Left lung (tissue), 10 donors: ENCODE results near the gene ICA1. TPM values are rescaled to one million over a fixed set of nuclear protein-coding genes. Genes with fewer than 3 reads are reported as not detected.

ENCODE experiments used
- ATAC-seq: fragments of 200-7000 bp; cut with Tn5 transposase; one replicate; pipeline ENCODE4 v1.9.1; 2020; ENCODE audit warnings: moderate library complexity
- DNase-seq, 4 donors: peaks; one replicate each; pipeline ENCODE4 v3.0.0-alpha.2; 2013 to 2020
- H3K27ac ChIP-seq, 2 donors: fragments of 200-600 bp; sonication (generic) in 1 of 2; one replicate each; pipeline versions ENCODE4 v1.5.0 to v1.8.0; 2020 to 2021
- H3K27me3 ChIP-seq, 2 donors: fragments of 200-600 bp; sonication (generic) in 1 of 2; one replicate each; pipeline versions ENCODE4 v1.5.0 to v1.8.0; 2020 to 2021
- H3K36me3 ChIP-seq, 2 donors: fragments of 200-600 bp; sonication (generic) in 1 of 2; one replicate each; pipeline versions ENCODE4 v1.5.0 to v1.8.0; 2020 to 2021
- H3K4me1 ChIP-seq, 2 donors: fragments of 200-600 bp; one replicate each; pipeline ENCODE4 v1.8.0; 2021
- H3K4me3 ChIP-seq, 2 donors: fragments of 200-600 bp; sonication (generic) in 1 of 2; one replicate each; pipeline versions ENCODE4 v1.5.0 to v1.8.0; 2020 to 2021; ENCODE audit warnings: mild to moderate bottlenecking in 1 of 2
- H3K9me3 ChIP-seq, 2 donors: fragments of 200-600 bp; sonication (generic) in 1 of 2; one replicate each; pipeline versions ENCODE4 v1.5.0 to v1.8.0; 2020 to 2021
- intact Hi-C, 2 donors: fragments of 100-400 bp; cut with DNase I; formaldehyde crosslinking; loops; one replicate each; pipeline versions ENCODE4 v1.11.2 to v1.14.2; 2022
- polyA plus RNA-seq, 6 donors: library from polyadenylated mRNA; unstranded; fragments of 120-200 nt; gene quantifications; one replicate each; pipeline ENCODE4 v1.2.1, GENCODE V29; 2013; ENCODE audit not compliant: insufficient read length in 6 of 6
- total RNA-seq, 2 donors: library from RNA; stranded (reverse); fragmentation: NEBNext Ultra II Directional; extraction: Animal tissue kit (Norgen Biotek cat#: 25700); gene quantifications; one replicate each; pipeline ENCODE4 v1.2.1, GENCODE V29; 2021
- TF ChIP-seq, protein P1 (sequence below), 2 donors: fragments of 200-600 bp; sonication (generic) in 1 of 2; IDR thresholded peaks; one replicate each; pipeline versions ENCODE4 v1.5.0 to v1.8.0; 2021; ENCODE audit warnings: antibody characterized with exemption in 2 of 2
- donor health status: DM: no; HTN: yes; CAD: no.
- donor health status: DM: no; HTN: no; CAD: no.

The ICA1 gene
- total and polyA plus RNA-seq, 8 donors = 22.4 to 53.3 (median 40.5) TPM

GRCh38 chr7:8094164-8095140 lies 167.5 kb downstream of the ICA1 start:
- no peak overlapping the region for H3K27ac ChIP-seq
- no peak for ATAC-seq
- TF ChIP-seq, protein P1, sequence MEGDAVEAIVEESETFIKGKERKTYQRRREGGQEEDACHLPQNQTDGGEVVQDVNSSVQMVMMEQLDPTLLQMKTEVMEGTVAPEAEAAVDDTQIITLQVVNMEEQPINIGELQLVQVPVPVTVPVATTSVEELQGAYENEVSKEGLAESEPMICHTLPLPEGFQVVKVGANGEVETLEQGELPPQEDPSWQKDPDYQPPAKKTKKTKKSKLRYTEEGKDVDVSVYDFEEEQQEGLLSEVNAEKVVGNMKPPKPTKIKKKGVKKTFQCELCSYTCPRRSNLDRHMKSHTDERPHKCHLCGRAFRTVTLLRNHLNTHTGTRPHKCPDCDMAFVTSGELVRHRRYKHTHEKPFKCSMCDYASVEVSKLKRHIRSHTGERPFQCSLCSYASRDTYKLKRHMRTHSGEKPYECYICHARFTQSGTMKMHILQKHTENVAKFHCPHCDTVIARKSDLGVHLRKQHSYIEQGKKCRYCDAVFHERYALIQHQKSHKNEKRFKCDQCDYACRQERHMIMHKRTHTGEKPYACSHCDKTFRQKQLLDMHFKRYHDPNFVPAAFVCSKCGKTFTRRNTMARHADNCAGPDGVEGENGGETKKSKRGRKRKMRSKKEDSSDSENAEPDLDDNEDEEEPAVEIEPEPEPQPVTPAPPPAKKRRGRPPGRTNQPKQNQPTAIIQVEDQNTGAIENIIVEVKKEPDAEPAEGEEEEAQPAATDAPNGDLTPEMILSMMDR (IDR thresholded peaks at IDR 0.05) = no peak
- H3K36me3 ChIP-seq = no peaks in the 10 kb centered on the region
- H3K4me1 ChIP-seq = no peaks in the 10 kb centered on the region
- H3K27me3 ChIP-seq = no peaks in the 10 kb centered on the region
- no peak overlapping the region for H3K4me3 ChIP-seq
- intact Hi-C loops = no loop called here
- H3K9me3 ChIP-seq = peaks cover 0 to 2% of the 10 kb centered on the region in 2 donors
- DNase-seq = no peak

GRCh38 chr7:8092140-8092539 lies 169.8 kb downstream of the ICA1 start:
- no peak for ATAC-seq
- no peaks in the 10 kb centered on the region for H3K36me3 ChIP-seq
- H3K27me3 ChIP-seq = no peaks in the 10 kb centered on the region
- no peak overlapping the region for H3K4me3 ChIP-seq
- H3K27ac ChIP-seq = no peak overlapping the region
- H3K9me3 ChIP-seq = no peaks in the 10 kb centered on the region
- no peak for DNase-seq
- H3K4me1 ChIP-seq = no peaks in the 10 kb centered on the region
- TF ChIP-seq, protein P1 (IDR thresholded peaks at IDR 0.05) = no peak
- intact Hi-C loops = no loop called here

DNA sequence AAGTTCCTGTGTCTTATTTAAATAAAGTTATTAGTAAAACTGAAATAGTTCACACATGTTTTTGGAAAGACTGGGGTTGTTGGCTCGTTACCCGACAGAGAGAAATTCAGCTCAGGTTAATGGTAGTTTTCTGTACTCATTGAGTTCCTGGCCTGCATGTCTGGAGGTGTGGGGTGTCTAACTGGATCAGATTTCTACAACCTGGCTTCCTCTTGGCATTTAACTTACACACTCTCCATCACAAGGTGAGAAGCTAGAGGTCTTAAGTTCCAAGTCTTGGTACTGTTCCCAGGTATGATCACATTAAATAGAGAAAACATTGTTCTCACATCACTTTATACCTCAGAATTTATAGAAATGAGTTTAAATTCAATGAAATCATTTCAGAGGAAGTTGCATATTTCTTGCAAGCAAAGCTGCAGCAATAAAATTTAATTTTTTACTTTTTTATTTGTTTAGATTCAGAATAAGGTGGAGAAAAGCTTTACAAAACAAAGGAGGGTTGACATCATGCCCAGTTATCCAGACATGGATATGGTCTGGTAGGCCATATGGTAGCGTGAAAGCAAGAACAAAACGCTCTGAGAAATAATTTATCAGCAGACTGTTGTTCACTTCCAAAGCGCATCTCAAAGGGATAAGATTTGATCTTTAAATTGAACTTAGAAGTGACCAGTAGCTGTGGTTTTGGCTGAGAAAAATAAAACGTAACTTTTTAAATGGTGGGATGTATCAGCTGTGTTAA lies 172.8 kb downstream of the ICA1 start:
- Histone ChIP-seq H3K4me1 (no peaks in the 10 kb centered on the region), H3K27ac (no peak overlapping the region), H3K36me3 (peaks cover 0 to 21% of the 10 kb centered on the region in 2 donors), H3K4me3 (no peak overlapping the region), H3K9me3 (no peaks in the 10 kb centered on the region), H3K27me3 (no peaks in the 10 kb centered on the region)
- TF ChIP-seq, protein P1 (IDR thresholded peaks at IDR 0.05) = no peak
- intact Hi-C loops = no loop called here
- DNase-seq (no peak), ATAC-seq (no peak)

DNA sequence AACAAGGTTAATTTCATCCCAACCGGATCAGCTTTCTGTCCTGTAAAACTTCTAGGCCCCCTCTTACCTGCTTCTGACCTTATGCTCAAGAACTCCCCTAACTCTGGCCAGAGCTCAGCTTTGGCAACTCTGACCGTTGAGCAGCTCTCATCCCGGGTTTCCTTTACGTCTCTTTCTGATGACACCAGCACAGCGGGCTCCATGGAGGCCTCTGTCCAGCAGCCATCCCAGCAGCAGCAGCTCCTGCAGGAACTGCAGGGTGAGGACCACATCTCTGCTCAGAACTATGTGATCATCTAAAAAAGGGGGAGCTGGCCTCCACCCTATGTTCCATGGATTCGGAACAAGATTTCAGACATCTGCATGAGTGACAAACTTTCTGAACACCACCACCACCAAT lies 175.7 kb downstream of the ICA1 start:
- TF ChIP-seq, protein P1 (IDR thresholded peaks at IDR 0.05) = no peak
- DNase-seq (no peak), ATAC-seq (no peak)
- Histone ChIP-seq H3K36me3 (peaks cover 0 to 21% of the 10 kb centered on the region in 2 donors), H3K27ac (no peak overlapping the region), H3K9me3 (no peaks in the 10 kb centered on the region), H3K4me1 (no peaks in the 10 kb centered on the region), H3K4me3 (no peak overlapping the region), H3K27me3 (no peaks in the 10 kb centered on the region)
- intact Hi-C loops = no loop called here

GRCh38 chr7:8085420-8085819 lies 176.5 kb downstream of the ICA1 start:
- TF ChIP-seq, protein P1 (IDR thresholded peaks at IDR 0.05) = no peak
- H3K4me3 ChIP-seq = no peak overlapping the region
- intact Hi-C loops = no loop called here
- no peaks in the 10 kb centered on the region for H3K27me3 ChIP-seq
- peaks cover 0 to 21% of the 10 kb centered on the region in 2 donors for H3K36me3 ChIP-seq
- no peaks in the 10 kb centered on the region for H3K4me1 ChIP-seq
- H3K9me3 ChIP-seq = no peaks in the 10 kb centered on the region
- H3K27ac ChIP-seq = no peak overlapping the region
- ATAC-seq (no peak), DNase-seq (no peak)
